ENCODE results near the gene TMEM115.

TMEM115 gene

DNA sequence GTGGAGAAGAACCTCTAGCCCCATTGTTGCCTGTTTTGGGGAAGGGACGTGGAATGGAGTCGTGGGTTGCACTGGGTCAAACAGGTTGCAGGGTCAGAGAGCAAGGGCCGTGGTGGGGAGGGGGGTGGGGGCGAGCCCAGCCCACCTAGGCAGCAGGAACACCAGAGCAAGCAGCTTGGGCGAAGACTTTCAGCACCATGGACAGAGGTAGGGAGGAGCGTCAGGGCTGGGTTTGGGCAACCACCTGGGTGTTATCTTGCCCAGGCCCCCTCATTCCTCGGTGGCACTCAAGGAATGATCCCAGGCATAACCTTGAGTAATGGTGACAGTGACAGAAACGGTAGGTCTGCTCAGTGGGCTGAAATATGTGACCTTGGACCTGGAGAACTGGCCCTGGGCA, 45.9 kb upstream of the TMEM115 start:
- no peak for ATAC-seq
- TF ChIP-seq ZC3H10 (CRISPR knock-in tag; IDR thresholded peaks at IDR 0.05), result no peak
- no peak for TF ChIP-seq TOX (CRISPR knock-in tag; IDR thresholded peaks at IDR 0.05; ENCODE audit: borderline replicate concordance)
- TF ChIP-seq GLIS3 (CRISPR knock-in tag; IDR thresholded peaks at IDR 0.05), result no peak
- no peak for TF ChIP-seq ZFP30 (CRISPR knock-in tag; IDR thresholded peaks at IDR 0.05)
- TF ChIP-seq, protein P1, sequence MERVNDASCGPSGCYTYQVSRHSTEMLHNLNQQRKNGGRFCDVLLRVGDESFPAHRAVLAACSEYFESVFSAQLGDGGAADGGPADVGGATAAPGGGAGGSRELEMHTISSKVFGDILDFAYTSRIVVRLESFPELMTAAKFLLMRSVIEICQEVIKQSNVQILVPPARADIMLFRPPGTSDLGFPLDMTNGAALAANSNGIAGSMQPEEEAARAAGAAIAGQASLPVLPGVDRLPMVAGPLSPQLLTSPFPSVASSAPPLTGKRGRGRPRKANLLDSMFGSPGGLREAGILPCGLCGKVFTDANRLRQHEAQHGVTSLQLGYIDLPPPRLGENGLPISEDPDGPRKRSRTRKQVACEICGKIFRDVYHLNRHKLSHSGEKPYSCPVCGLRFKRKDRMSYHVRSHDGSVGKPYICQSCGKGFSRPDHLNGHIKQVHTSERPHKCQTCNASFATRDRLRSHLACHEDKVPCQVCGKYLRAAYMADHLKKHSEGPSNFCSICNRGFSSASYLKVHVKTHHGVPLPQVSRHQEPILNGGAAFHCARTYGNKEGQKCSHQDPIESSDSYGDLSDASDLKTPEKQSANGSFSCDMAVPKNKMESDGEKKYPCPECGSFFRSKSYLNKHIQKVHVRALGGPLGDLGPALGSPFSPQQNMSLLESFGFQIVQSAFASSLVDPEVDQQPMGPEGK (CRISPR knock-in tag; IDR thresholded peaks at IDR 0.05; ENCODE audit: borderline replicate concordance), result no peak
- TF ChIP-seq RARB (CRISPR knock-in tag; IDR thresholded peaks at IDR 0.05), result no peak
- no peak for TF ChIP-seq OSR1 (CRISPR knock-in tag; IDR thresholded peaks at IDR 0.05)
- TF ChIP-seq ESRRG (CRISPR knock-in tag; IDR thresholded peaks at IDR 0.05), result no peak
- no peak for TF ChIP-seq BACH2 (CRISPR knock-in tag; IDR thresholded peaks at IDR 0.05; ENCODE audit: borderline replicate concordance)
- TF ChIP-seq, protein P2, sequence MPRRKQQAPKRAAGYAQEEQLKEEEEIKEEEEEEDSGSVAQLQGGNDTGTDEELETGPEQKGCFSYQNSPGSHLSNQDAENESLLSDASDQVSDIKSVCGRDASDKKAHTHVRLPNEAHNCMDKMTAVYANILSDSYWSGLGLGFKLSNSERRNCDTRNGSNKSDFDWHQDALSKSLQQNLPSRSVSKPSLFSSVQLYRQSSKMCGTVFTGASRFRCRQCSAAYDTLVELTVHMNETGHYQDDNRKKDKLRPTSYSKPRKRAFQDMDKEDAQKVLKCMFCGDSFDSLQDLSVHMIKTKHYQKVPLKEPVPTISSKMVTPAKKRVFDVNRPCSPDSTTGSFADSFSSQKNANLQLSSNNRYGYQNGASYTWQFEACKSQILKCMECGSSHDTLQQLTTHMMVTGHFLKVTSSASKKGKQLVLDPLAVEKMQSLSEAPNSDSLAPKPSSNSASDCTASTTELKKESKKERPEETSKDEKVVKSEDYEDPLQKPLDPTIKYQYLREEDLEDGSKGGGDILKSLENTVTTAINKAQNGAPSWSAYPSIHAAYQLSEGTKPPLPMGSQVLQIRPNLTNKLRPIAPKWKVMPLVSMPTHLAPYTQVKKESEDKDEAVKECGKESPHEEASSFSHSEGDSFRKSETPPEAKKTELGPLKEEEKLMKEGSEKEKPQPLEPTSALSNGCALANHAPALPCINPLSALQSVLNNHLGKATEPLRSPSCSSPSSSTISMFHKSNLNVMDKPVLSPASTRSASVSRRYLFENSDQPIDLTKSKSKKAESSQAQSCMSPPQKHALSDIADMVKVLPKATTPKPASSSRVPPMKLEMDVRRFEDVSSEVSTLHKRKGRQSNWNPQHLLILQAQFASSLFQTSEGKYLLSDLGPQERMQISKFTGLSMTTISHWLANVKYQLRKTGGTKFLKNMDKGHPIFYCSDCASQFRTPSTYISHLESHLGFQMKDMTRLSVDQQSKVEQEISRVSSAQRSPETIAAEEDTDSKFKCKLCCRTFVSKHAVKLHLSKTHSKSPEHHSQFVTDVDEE (CRISPR knock-in tag; IDR thresholded peaks at IDR 0.05), result no peak
- no peak for TF ChIP-seq ZNF70 (CRISPR knock-in tag; IDR thresholded peaks at IDR 0.05)
- TF ChIP-seq, protein P3, sequence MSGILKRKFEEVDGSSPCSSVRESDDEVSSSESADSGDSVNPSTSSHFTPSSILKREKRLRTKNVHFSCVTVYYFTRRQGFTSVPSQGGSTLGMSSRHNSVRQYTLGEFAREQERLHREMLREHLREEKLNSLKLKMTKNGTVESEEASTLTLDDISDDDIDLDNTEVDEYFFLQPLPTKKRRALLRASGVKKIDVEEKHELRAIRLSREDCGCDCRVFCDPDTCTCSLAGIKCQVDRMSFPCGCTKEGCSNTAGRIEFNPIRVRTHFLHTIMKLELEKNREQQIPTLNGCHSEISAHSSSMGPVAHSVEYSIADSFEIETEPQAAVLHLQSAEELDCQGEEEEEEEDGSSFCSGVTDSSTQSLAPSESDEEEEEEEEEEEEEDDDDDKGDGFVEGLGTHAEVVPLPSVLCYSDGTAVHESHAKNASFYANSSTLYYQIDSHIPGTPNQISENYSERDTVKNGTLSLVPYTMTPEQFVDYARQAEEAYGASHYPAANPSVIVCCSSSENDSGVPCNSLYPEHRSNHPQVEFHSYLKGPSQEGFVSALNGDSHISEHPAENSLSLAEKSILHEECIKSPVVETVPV (CRISPR knock-in tag; IDR thresholded peaks at IDR 0.05), result no peak
- no peak for TF ChIP-seq TCF4 (CRISPR knock-in tag; IDR thresholded peaks at IDR 0.05; ENCODE audit: borderline replicate concordance)

DNA sequence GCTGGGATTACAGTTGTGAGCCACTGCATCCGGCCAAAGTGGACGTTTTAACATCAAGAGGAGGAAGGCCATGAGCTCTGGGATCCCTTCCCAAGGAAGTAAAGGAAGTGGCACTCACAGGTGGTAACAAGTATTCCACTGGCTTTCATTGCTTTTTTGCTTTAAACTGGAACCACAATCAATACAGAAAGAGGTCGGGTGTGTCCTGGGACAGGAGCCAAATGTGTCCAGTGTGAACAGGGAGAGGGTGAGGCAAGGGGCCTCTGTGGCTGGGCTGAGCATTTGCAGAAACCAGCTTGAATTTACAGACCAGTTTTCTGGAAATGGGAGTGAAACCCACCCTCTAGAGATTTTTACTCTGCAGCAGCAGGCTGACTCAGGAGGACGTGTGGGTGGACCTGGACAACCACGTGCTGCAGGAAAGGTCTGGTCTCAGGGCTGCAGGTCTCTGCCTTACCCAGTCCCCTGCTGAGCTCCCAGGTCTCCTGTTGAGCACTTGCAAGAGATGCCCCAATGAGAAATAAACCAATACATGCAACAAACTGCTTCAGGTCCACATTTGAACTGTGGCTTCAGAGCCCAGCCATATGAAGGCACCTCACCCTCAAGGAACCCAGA, 42.8 kb upstream of the TMEM115 start:
- TF ChIP-seq ZC3H10 (CRISPR knock-in tag; IDR thresholded peaks at IDR 0.05), result no peak
- no peak for TF ChIP-seq PPARA (CRISPR knock-in tag; IDR thresholded peaks at IDR 0.05; ENCODE audit: borderline replicate concordance)
- TF ChIP-seq BACH2 (CRISPR knock-in tag; IDR thresholded peaks at IDR 0.05; ENCODE audit: borderline replicate concordance), result no peak

DNA sequence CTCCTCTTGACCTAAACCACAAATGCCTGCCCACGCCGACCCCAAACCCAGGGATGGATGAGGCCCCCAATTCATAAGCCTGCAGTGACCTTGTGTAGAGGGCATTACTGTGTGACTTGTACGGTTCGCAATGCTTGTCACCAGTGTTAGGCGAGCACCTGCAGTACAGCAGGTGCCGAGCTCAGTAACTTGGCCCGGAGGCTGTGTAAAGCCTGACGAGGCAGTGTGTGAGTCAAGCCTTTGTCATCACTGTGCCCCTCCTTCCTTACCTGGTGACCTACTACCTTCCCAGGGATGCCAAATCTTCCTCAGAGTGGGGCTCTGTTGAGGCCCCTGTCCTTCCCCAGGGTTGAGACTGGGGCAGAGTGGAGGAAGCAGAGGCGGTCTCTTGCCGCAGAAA, 37.2 kb upstream of the TMEM115 start:
- ATAC-seq, result no peak
- TF ChIP-seq, protein P4, sequence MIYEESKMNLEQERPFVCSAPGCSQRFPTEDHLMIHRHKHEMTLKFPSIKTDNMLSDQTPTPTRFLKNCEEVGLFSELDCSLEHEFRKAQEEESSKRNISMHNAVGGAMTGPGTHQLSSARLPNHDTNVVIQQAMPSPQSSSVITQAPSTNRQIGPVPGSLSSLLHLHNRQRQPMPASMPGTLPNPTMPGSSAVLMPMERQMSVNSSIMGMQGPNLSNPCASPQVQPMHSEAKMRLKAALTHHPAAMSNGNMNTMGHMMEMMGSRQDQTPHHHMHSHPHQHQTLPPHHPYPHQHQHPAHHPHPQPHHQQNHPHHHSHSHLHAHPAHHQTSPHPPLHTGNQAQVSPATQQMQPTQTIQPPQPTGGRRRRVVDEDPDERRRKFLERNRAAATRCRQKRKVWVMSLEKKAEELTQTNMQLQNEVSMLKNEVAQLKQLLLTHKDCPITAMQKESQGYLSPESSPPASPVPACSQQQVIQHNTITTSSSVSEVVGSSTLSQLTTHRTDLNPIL (CRISPR knock-in tag; IDR thresholded peaks at IDR 0.05; ENCODE audit: low read depth), result no peak
- no peak for TF ChIP-seq PPARA (CRISPR knock-in tag; IDR thresholded peaks at IDR 0.05; ENCODE audit: borderline replicate concordance)
- no peak for TF ChIP-seq GLIS3 (CRISPR knock-in tag; IDR thresholded peaks at IDR 0.05)
- TF ChIP-seq, protein P3 (CRISPR knock-in tag; IDR thresholded peaks at IDR 0.05), result no peak
- TF ChIP-seq ARNTL (CRISPR knock-in tag; IDR thresholded peaks at IDR 0.05; ENCODE audit: borderline replicate concordance, low read depth), result no peak
- TF ChIP-seq ZFP30 (CRISPR knock-in tag; IDR thresholded peaks at IDR 0.05), result no peak
- TF ChIP-seq ZC3H10 (CRISPR knock-in tag; IDR thresholded peaks at IDR 0.05), result no peak
- TF ChIP-seq, protein P1 (CRISPR knock-in tag; IDR thresholded peaks at IDR 0.05; ENCODE audit: borderline replicate concordance), result no peak
- no peak for TF ChIP-seq OSR1 (CRISPR knock-in tag; IDR thresholded peaks at IDR 0.05)
- TF ChIP-seq ZNF8 (CRISPR knock-in tag; IDR thresholded peaks at IDR 0.05), result no peak
- no peak for TF ChIP-seq ZFP3 (CRISPR knock-in tag; IDR thresholded peaks at IDR 0.05)
- no peak for TF ChIP-seq ZNF565 (CRISPR knock-in tag; conservative IDR thresholded peaks at IDR 0.05; ENCODE audit: low read depth)

More for the DNA sequence above, 42.8 kb upstream of the TMEM115 start:
- no peak for ATAC-seq

Measured in SK-N-SH treated with all-trans-retinoic acid at 6 μM for 48 hours (cell line).